Endothelial cell of umbilical vein (primary cell): ENCODE results near the gene ADSS1. TPM values are rescaled to one million over a fixed set of nuclear protein-coding genes. Genes with fewer than 3 reads are reported as not detected.

ENCODE experiments used
- BruUV-seq: library from RNA; stranded (reverse); fragments of 400-500 nt; replicated peaks from 2 replicates; lab custom pipeline; 2021; lab: Mats Ljungman, UMichigan
- CTCF ChIA-PET: fragments of 300-600, 350-600 bp; sonication (Branson Sonifier 250); formaldehyde crosslinking; loops from one replicate; lab custom pipeline; 2021; ENCODE audit warnings: antibody characterized with exemption, inconsistent platforms; lab: Charles Lee
- POLR2A ChIA-PET: fragments of 300-600, 350-600 bp; sonication (Branson Sonifier 250); formaldehyde crosslinking; loops from one replicate; lab custom pipeline; 2021; ENCODE audit warnings: antibody characterized with exemption, inconsistent platforms; lab: Charles Lee
- DNase-seq: peaks from one replicate; pipeline ENCODE4 v3.0.0-alpha.2; 2011; ENCODE audit warnings: low read depth, low spot score
- FAIRE-seq: peaks from 2 replicates; lab custom pipeline; 2011; peaks lifted over from hg19 to GRCh38; lab: Jason Lieb, UNC
- H2AFZ ChIP-seq: 2 replicates; pipeline ENCODE4 v1.6.0; 2012; ENCODE audit warnings: low read depth, low read length, control low read depth, inconsistent platforms
- H3K27ac ChIP-seq: 2 replicates; pipeline ENCODE4 v1.5.1; 2011; ENCODE audit warnings: low read depth, mild to moderate bottlenecking, control low read depth, low read length, moderate library complexity; ENCODE audit not compliant: insufficient read depth
- H3K27me3 ChIP-seq, 2 experiments: 2 replicates each; pipeline versions ENCODE4 v1.6.0 to v1.6.1; 2011; ENCODE audit warnings: low read length in 2 of 2, mixed read lengths in 1 of 2; ENCODE audit not compliant: control insufficient read depth in 2 of 2, insufficient read depth in 2 of 2
- H3K36me3 ChIP-seq, 2 experiments: 2 replicates in 1 of 2; 3 replicates in 1 of 2; pipeline ENCODE4 v1.5.1; 2011; ENCODE audit warnings: low read length in 2 of 2, mild to moderate bottlenecking in 1 of 2, moderate library complexity in 1 of 2; ENCODE audit not compliant: control insufficient read depth in 2 of 2, insufficient read depth in 2 of 2; ENCODE audit errors: extremely low read depth in 1 of 2
- H3K4me1 ChIP-seq: 3 replicates; pipeline ENCODE4 v1.5.1; 2011; ENCODE audit warnings: mild to moderate bottlenecking, low read length; ENCODE audit not compliant: control insufficient read depth, insufficient read depth; ENCODE audit errors: extremely low read depth
- H3K4me2 ChIP-seq: 2 replicates; pipeline ENCODE4 v1.6.1; 2011; ENCODE audit warnings: low read length, control low read depth, mixed read lengths; ENCODE audit not compliant: insufficient read depth
- H3K4me3 ChIP-seq, 3 experiments: fragments of 200-600 bp in 1 of 3; sonication (generic), shearing (Covaris generic) in 1 of 3; replicated peaks in 1 of 3; 2 replicates each; pipeline ENCODE4 v1.5.1; 2011 to 2016; ENCODE audit warnings: control low read depth in 3 of 3, low read length in 3 of 3, mild to moderate bottlenecking in 2 of 3, inconsistent platforms in 1 of 3, low read depth in 1 of 3, moderate library complexity in 1 of 3; ENCODE audit not compliant: insufficient read depth in 1 of 3
- H3K79me2 ChIP-seq: 2 replicates; pipeline ENCODE4 v1.6.0; 2012; ENCODE audit warnings: low read length, inconsistent platforms; ENCODE audit not compliant: control insufficient read depth, insufficient read depth
- H3K9ac ChIP-seq: replicated peaks from 2 replicates; pipeline ENCODE3; 2011; ENCODE audit warnings: low read length, control low read depth; ENCODE audit not compliant: insufficient read depth; ENCODE audit errors: extremely low read depth
- H3K9me1 ChIP-seq: replicated peaks from 3 replicates; pipeline ENCODE4 v1.6.0; 2011; ENCODE audit warnings: mild to moderate bottlenecking, low read length; ENCODE audit not compliant: control insufficient read depth, insufficient read depth; ENCODE audit errors: extremely low read depth
- H3K9me3 ChIP-seq: replicated peaks from 2 replicates; pipeline ENCODE4 v1.5.1; 2012; ENCODE audit warnings: low read length, inconsistent platforms; ENCODE audit not compliant: control insufficient read depth, insufficient read depth
- H4K20me1 ChIP-seq: replicated peaks from 2 replicates; pipeline ENCODE3; 2011; ENCODE audit warnings: mild to moderate bottlenecking, low read length; ENCODE audit not compliant: control insufficient read depth, insufficient read depth; ENCODE audit errors: extremely low read depth
- CTCF ChIP-seq, 2 donors: IDR thresholded peaks; 1 replicate in 1 of 2; 2 replicates in 1 of 2; pipeline ENCODE4 v1.5.1; 2011; ENCODE audit warnings: low read length in 2 of 2, mild to moderate bottlenecking in 2 of 2, moderate library complexity in 2 of 2, control low read depth in 1 of 2, inconsistent platforms in 1 of 2, low read depth in 1 of 2; ENCODE audit not compliant: insufficient read depth in 1 of 2; ENCODE audit errors: extremely low read depth in 1 of 2
- EZH2 ChIP-seq: IDR thresholded peaks from 2 replicates; pipeline ENCODE4 v1.6.1; 2012; ENCODE audit warnings: borderline replicate concordance, low read depth, mild to moderate bottlenecking, moderate library complexity, low read length, inconsistent platforms; ENCODE audit not compliant: severe bottlenecking
- FOS ChIP-seq: IDR thresholded peaks from 2 replicates; pipeline ENCODE4 v1.6.1; 2011; ENCODE audit warnings: mild to moderate bottlenecking, low read length, moderate library complexity, borderline replicate concordance; ENCODE audit not compliant: insufficient read depth
- GATA2 ChIP-seq: IDR thresholded peaks from 2 replicates; pipeline ENCODE4 v1.7.0; 2011; ENCODE audit warnings: low read depth, mild to moderate bottlenecking, moderate library complexity, mixed read lengths, low read length; ENCODE audit not compliant: insufficient read length, insufficient read depth
- JUN ChIP-seq: IDR thresholded peaks from 2 replicates; pipeline ENCODE4 v1.6.1; 2011; ENCODE audit warnings: borderline replicate concordance, low read depth; ENCODE audit not compliant: insufficient read length, insufficient read depth
- MAX ChIP-seq: IDR thresholded peaks from 2 replicates; pipeline ENCODE4 v1.6.1; 2011; ENCODE audit not compliant: insufficient read depth, insufficient read length
- MYC ChIP-seq: IDR thresholded peaks from one replicate; pipeline ENCODE4 v1.6.1; 2011; ENCODE audit warnings: mild to moderate bottlenecking, low read depth, low read length
- POLR2A ChIP-seq: IDR thresholded peaks from 2 replicates; pipeline ENCODE4 v1.6.1; 2012; ENCODE audit warnings: low read depth, mild to moderate bottlenecking, control low read depth, low read length
- POLR2AphosphoS5 ChIP-seq: IDR thresholded peaks from 2 replicates; pipeline ENCODE4 v1.6.1; 2012; ENCODE audit warnings: low read depth, mild to moderate bottlenecking, control low read depth, low read length, moderate library complexity; ENCODE audit not compliant: insufficient read depth
- dilution Hi-C: fragments of 300-500 bp; cut with MboI; formaldehyde crosslinking; loops from one replicate; pipeline ENCODE4 v1.15.0; 2019; ENCODE audit warnings: low sequenced_read_pairs; ENCODE audit not compliant: extremely low pct_ligation_motif_present
- intact Hi-C: fragments of 100-400 bp; cut with micrococcal nuclease; formaldehyde crosslinking; loops from one replicate; pipeline ENCODE4 v1.10.0; 2022
- polyA plus RNA-seq, 4 experiments: library from polyadenylated mRNA; depleted of rRNA in 3 of 4; stranded (reverse) in 3 of 4; unstranded in 1 of 4; fragments of >200 nt; gene quantifications; 2 replicates each; pipeline versions ENCODE4 v1.2.1 to v1.2.3, GENCODE V29; 2011 to 2012; ENCODE audit warnings: missing spikeins in 1 of 4
- total RNA-seq: library from RNA; stranded (reverse); gene quantifications from 2 replicates; pipeline ENCODE4 v1.2.3, GENCODE V29; 2021

Gene ADSS1
- total and polyA plus RNA-seq, 2 donors (not counting 3 experiments of a cell fraction or from before 2014, with no cell fraction given): 1.9 TPM

- H3K9ac ChIP-seq: no peak overlapping the region
- no peak overlapping the region for H3K4me2 ChIP-seq
- H2AFZ ChIP-seq: no peak overlapping the region
- POLR2A ChIA-PET: no interaction called here
- dilution Hi-C loops: no loop called here
- H3K9me3 ChIP-seq: no peaks in the 10 kb centered on the region
- peaks cover 16% of the 10 kb centered on the region for H3K4me1 ChIP-seq
- H3K79me2 ChIP-seq: no peaks in the 10 kb centered on the region
- no TSS peak for BruUV-seq
- TF ChIP-seq JUN: no peak
- TF ChIP-seq CTCF (IDR thresholded peaks at IDR 0.05; ENCODE audit: extremely low read depth in 1 of 2, insufficient read depth in 1 of 2, low read depth in 1 of 2, low read length in 2 of 2): peak; percentile 41
- no peak for FAIRE-seq
- no peaks in the 10 kb centered on the region for H3K9me1 ChIP-seq
- intact Hi-C loops: no loop called here
- H3K4me3 ChIP-seq: no peak overlapping the region
- H4K20me1 ChIP-seq: no peaks in the 10 kb centered on the region
- no peaks in the 10 kb centered on the region for H3K36me3 ChIP-seq
- CTCF ChIA-PET: interaction anchor here (1.2 to 1.8 kb wide), 3 partner anchors 8 to 21 kb away, joined by 3 to 4 read pairs (median 3); partner anchors contain the start of genes ADSS1 and SIVA1
- no peak overlapping the region for H3K27ac ChIP-seq
- DNase-seq: no peak
- H3K27me3 ChIP-seq: no peaks in the 10 kb centered on the region
These were observed 7.6 kb downstream of the ADSS1 start for GRCh38 chr14:104731320-104732294.

- Histone ChIP-seq H3K9me1 (no peaks in the 10 kb centered on the region), H3K4me3 (no peak overlapping the region), H3K27me3 (no peaks in the 10 kb centered on the region), H3K9ac (no peak overlapping the region), H3K27ac (no peak overlapping the region), H3K9me3 (no peaks in the 10 kb centered on the region), H4K20me1 (no peaks in the 10 kb centered on the region), H2AFZ (peak overlapping the region; percentile 28), H3K36me3 (no peaks in the 10 kb centered on the region), H3K79me2 (no peaks in the 10 kb centered on the region), H3K4me2 (no peak overlapping the region), H3K4me1 (peaks cover 19% of the 10 kb centered on the region)
- intact Hi-C loops (no loop called here), dilution Hi-C loops (no loop called here)
- POLR2A ChIA-PET: no interaction called here
- DNase-seq (no peak), FAIRE-seq (no peak)
- BruUV-seq: no TSS peak
- CTCF ChIA-PET: interaction anchor here (1.2 kb wide), 1 partner anchor 9 kb away, joined by 3 read pairs; the partner anchor contains the start of gene ADSS1
- no peak for TF ChIP-seq POLR2A
- TF ChIP-seq FOS: no peak
- no peak for TF ChIP-seq MAX
- no peak for TF ChIP-seq JUN
- no peak for TF ChIP-seq CTCF (IDR thresholded peaks at IDR 0.05; ENCODE audit: extremely low read depth in 1 of 2, insufficient read depth in 1 of 2, low read depth in 1 of 2, low read length in 2 of 2)
- no peak for TF ChIP-seq GATA2
- no peak for TF ChIP-seq MYC
- TF ChIP-seq EZH2: no peak
- TF ChIP-seq POLR2AphosphoS5: no peak
These were observed 8.4 kb downstream of the ADSS1 start for GRCh38 chr14:104732355-104732804.
